NCI-H446 (cell line): Measurements from ENCODE around the gene ATP7A.
"Not testable (repeated sequence)": the region's sequence is repeated elsewhere in the genome, so short reads cannot be mapped to it uniquely, and the experiment has no call there.

Experiments
- DNase-seq, 2 experiments: peaks; one replicate each; lab custom pipeline; 2025; lab: John Stamatoyannopoulos, UW

Gene ATP7A

DNA sequence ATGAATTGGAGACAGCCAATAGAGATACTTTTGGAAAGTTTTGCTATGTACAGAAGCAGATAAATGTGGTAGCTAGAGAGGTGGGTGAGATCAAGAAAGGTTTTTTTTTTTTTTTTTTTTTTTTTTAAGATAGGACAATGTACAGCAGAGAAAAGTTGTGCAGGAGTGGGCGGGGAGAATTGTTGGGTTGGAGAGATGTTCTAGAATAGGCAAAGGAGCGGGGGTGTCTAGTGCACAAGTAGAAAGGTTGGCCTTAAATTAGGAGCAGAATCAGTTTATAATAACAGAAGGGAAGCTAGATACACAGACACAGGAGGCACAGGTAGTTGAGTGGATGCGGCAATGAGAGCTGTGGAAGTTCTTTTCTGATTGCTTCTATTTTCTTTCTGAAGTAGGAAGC is 127.4 kb downstream of the ATP7A start:
- no peak for DNase-seq

DNA sequence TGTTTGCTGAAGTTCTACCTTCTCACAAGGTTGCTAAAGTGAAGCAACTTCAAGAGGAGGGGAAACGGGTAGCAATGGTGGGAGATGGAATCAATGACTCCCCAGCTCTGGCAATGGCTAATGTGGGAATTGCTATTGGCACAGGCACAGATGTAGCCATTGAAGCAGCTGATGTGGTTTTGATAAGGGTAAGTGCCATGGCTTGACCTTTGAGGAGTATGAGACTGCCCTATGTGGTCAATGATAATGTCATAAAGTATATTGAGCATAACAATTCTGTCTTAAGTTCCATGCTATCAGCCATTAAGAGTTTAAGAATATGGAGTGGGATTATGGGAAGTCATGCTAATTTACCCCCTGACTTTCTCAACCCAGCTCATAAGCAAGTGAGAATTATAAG is 132.1 kb downstream of the ATP7A start:
- no peak for DNase-seq

DNA sequence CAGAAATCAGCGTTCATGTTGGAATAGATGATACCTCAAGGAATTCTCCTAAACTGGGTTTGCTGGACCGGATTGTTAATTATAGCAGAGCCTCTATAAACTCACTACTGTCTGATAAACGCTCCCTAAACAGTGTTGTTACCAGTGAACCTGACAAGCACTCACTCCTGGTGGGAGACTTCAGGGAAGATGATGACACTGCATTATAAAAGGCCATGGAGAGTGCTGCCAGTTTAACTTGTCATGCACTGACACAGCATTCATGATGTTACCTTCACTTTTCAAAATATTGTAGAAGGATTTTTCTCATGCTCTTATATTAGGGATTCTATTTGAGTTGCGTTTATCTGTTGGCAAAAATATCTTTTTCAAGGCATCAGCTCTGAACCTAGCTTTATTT is 135.9 kb downstream of the ATP7A start:
- DNase-seq, result no peak

DNA sequence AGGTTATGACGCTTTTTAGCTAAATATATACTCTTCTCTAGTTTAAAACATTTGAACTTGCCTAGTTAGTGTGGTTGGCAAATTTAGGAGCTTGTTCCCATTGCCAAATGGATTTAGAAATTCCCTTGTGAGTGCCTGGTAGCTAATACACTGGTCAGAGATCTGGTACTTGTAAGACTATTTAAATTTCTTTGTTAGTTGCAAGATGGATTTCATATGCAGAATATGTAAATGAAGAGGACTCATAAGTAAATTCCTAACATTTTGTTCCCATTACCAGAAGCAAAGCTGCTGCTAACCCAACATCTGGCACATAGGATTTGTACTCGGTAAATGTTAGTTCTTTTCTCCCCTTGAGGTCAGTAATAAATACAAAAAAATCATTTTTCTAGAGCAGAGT is 137.6 kb downstream of the ATP7A start:
- no peak for DNase-seq

DNA sequence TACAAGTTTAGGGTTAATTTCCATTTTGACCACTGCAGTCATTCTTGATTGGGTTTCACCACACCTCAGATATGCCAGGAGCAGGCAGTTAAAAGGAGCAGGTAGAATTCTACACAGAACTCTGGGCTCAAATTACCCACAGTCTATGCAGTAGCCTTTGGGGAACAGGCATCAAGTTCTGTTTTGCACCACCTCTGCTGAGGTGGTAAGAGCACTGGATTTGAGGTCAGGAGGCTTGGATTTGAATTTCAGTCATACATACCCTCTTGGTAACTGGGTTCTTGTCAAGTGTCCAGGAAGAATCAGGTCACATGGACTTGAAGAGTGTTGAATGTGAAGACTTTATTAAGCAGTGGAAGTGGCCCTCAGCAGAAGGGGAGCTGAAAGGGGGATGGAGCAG is 153.2 kb downstream of the ATP7A start:
- DNase-seq, result no peak

DNA sequence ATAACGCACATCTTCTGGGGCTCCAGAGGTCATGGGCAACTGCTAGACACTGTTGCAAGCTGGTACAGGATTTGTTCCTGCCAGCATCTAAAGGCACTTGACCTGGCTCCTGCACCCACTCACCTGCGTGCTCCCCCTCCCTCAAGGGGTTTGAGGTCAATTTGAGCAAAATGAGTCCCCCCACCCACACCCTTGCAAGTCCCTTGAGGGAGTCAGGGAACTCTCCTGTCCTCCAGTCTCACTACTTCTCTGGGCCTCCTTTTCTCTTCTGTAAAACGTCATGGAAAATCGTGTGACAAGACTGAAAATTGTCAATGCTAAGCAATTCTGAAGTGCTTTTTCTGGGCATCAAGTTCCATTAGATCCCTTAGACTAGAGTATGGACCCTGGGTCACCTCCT is 153.7 kb downstream of the ATP7A start:
- DNase-seq, result no peak

DNA sequence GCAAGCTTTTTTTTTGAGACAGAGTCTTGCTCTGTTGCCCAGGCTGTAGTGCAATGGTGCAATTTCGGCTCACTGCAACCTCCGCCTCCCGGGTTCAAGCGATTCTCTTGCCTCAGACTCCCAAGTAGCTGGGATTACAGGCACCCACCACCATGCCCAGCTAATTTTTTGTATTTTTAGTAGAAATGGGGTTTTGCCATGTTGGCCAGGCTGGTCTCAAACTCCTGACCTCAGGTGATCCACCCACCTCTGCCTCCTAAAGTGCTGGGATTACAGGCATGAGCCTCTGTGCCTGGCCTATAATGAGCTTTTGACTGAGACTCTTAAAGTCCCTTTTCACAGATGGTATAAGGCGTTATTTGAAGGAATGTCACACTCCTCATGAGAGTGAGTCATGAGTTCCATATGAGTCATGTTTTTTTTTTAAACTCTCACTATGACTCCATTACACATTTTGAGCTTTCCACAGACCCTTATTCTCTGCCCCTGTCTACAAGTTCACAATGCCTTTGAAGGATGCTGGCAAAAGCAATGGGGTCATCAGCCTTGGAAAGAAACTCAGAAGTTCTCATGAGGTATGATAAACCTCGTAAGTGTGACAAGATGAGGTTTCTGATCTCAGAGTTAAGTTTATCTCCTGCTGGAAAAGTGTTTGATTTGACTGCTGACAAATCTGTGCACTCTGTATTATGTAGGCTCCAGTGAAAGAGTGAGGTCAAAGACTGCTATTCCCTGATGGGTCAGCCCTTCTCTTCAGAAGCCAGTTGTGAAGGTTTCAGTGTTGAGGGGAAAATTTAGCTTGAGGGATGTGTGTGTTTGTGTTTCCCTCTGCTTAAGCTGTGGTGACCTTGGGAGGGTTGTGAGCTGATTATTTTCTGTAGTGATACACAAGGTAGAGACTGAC is 154.5 kb downstream of the ATP7A start:
- peak in 1 of 2 experiments; percentile 0 for DNase-seq

DNA sequence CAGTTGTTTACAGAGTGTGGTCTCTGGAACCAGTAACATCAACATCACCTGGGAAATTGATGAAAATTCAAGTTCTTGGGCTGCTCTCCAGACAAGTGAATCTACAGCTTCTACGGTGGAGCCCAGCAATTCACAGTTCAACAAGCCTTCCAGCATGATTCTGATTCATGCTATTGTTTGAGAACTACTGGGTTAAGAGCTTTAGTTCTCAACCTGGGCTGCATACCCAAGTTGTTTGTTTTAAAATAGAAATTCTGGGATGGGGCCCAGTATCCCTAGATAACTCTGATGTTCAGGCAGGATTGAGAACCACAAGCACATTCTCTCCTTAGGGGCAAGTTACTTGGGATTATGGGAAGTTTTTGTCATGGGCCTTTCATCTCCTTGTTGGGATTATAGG is 155.6 kb downstream of the ATP7A start:
- no peak for DNase-seq

DNA sequence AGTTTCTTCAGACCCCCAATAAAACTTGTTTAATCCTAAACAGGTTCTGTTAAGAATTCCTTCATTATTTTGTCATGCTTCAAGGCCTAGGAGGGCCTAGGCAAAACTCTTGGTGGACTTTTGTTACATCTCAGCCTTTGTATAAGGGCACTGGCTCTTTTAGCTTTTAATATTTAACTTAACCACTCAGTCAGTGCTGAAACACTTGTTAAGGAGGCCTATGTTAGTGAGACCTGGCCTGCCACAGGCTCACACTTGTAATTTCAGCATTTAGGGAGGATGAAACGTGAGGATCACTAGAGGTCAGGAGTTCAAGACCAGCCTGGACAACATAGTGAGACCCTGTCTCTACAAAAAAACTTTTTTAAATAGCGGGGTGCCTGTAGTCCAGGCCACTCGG is 160.8 kb downstream of the ATP7A start:
- no peak for DNase-seq

DNA sequence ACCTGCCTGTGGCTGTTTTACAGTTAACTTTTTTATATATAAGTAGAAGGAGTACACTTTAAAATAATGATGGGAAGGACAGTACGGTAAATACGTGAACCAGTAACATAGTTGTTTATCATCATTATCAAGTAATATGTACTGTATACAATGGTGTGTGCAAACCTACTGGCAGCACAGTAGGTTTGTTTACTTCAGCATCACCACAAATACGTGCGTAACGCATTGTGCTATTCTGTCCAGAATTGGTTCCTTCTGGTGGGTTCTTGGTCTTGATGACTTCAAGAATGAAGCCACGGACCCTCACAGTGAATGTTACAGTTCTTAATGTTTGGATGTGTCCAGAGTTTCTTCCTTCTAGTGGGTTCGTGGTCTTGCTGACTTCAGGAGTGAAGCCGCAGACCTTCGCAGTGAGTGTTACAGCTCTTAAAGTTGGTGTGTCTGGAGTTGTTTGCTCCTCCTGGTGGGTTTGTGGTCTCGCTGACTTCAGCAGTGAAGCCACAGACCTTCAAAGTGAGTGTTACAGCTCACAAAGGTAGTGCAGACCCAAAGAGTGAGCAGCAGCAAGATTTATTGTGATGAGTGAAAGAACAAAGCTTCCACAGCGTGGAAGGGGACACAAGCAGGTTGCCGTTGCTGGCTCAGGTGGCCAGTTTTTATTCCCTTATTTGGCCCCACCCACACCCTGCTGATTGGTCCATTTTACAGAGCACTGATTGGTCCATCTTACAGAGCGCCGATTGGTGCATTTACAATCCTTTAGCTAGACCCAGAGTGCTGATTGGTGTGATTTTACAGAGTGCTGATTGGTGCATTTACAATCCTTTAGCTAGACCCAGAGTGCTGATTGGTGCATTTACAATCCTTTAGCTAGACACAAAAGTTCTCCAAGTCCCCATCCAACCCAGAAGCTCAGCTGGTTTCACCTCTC is 162.9 kb downstream of the ATP7A start:
- DNase-seq, result not testable (repeated sequence)

DNA sequence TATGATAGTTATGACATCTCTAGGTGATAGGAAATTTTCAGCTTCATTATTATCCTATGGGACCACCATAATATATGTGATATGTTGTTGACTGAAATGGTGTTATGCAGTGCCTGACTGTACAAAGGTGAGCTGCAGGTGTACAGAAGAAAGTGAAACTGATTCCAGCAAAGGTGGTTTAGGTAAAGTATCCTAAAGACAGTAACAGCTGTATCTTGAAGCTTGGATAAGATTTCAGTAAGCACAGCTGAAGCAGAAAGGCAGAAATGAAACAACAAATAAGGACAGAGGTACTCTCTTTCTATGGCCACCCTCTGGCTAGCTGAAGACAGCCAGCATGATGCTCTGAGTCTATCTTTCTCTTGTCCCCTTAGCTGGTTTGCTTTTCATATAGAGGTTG is 163.6 kb downstream of the ATP7A start:
- DNase-seq, result no peak

DNA sequence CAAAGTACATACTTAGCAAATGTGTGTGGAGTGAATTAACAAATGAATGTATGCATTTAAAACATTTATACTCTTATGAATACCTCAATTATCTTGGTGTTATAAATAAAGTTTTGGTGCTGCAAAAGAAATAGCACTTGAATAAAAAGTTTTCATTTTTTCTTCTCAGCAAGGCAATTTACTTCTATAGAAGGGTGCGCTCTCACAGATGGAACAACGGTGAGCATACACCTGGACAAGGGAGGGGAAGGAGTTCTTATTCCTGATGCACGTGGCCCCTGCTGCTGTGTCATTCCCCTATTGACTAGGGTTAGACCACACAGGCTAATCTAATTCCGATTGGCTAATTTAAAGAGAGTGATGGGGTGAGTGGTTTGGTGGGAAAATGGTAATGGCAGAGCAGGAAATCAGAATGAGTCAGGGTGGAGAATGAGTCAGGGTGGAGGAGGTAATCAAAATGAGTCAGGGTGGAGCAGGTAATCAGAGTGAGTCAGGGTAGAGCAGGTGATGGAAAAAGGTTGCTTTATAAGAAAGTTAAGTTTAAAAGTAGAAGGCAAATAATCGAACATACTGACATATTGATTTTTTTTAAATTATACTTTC is 165.4 kb downstream of the ATP7A start:
- no peak for DNase-seq

DNA sequence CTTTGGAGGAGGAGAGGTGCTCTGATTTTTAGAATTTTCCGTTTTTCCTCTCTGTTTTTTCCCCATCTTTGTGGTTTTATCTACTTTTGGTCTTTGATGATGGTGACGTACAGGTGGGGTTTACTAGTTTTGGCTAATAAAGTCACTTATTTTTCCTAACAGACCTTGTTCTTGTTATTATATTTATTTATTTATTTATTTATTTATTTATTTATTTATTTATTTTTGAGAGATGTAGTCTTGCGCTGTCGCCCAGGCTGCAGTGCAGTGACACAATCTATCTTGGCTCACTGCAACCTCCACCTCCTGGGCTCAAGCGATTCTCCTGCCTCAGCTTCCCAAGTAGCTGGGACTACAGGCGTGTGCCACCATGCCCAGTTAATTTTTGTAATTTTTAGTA is 170.9 kb downstream of the ATP7A start:
- DNase-seq, result not testable (repeated sequence)

DNA sequence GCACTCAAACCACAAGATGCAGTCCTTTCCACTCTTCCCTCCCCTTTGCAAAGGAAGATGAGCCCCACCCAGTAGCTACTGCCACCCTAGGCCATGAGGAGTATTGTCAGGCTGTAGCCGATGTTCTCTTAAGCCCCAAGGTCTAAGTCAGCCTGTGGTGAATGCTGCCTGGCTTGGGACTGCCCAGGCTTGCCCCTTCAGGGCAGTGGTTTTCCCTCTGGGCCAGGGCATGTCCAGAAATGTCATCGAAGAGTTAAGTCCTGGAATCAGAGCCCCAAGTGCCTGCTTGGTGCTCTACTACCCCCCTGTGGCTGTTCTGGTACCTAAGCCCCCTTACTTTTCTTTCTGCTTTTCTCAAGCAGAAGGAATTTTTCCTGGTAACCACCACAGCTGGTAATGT is 181.8 kb downstream of the ATP7A start:
- peak in 1 of 2 experiments; percentile 19 for DNase-seq

DNA sequence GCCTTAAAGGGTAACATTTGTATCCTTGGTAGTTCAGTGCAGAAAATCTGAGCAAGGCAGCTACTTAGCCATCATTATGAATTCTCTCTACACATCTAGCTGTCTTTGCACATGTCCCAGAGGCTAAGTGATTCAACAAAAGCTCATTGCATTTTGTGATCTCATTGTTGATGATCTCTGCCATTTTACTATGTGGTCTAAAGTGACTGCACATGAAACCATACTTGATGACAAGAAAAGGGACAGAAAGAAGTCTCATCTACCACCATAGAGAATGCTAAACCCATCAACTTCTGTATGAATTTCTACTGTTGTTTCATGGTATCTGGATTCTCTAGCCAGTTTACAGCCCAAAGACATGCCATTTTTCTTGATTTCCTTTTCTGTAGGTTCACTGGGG is 187.6 kb downstream of the ATP7A start:
- no peak for DNase-seq
